IMR-90 (cell line): Measurements from ENCODE around the gene NHSL2. TPM values are rescaled to one million over a fixed set of nuclear protein-coding genes. Genes with fewer than 3 reads are reported as not detected.

Source experiments
- ATAC-seq: fragments of 200-7000 bp; cut with Tn5 transposase; 2 replicates; pipeline ENCODE4 v1.9.1; 2020; ENCODE audit warnings: low read depth, mild to moderate bottlenecking, moderate library complexity
- BruUV-seq: library from RNA; stranded (reverse); fragments of 400-500 nt; replicated peaks from 2 replicates; lab custom pipeline; 2021; lab: Mats Ljungman, UMichigan
- CTCF ChIA-PET: fragments of 300-600 bp; formaldehyde crosslinking; extraction: SDS; loops from one replicate; lab custom pipeline; 2021; ENCODE audit warnings: antibody characterized with exemption; lab: Yijun Ruan, JAX
- POLR2A ChIA-PET: fragments of 300-600 bp; sonication (Branson Sonifier 250); formaldehyde crosslinking; loops from one replicate; lab custom pipeline; 2022; ENCODE audit warnings: antibody characterized with exemption; ENCODE audit not compliant: unreplicated experiment; lab: Charles Lee
- DNase-seq: peaks from one replicate; pipeline ENCODE4 v3.0.0; 2013
- H2AFZ ChIP-seq: replicated peaks from 2 replicates; pipeline ENCODE3; 2013; ENCODE audit warnings: low read length, mild to moderate bottlenecking; ENCODE audit not compliant: poor library complexity
- H2AK5ac ChIP-seq: 2 replicates; pipeline ENCODE4 v1.6.1; 2013; ENCODE audit warnings: low read depth, low read length, inconsistent platforms
- H2AK9ac ChIP-seq: replicated peaks from 2 replicates; pipeline ENCODE3; 2013; ENCODE audit warnings: mild to moderate bottlenecking, low read depth, low read length, moderate library complexity; ENCODE audit not compliant: poor library complexity
- H2BK120ac ChIP-seq: 2 replicates; pipeline ENCODE4 v1.6.1; 2013; ENCODE audit warnings: low read depth, low read length, inconsistent platforms
- H2BK15ac ChIP-seq: 3 replicates; pipeline ENCODE4 v1.6.1; 2013; ENCODE audit warnings: low read depth, low read length, inconsistent platforms
- H2BK20ac ChIP-seq: 2 replicates; pipeline ENCODE4 v1.6.1; 2013; ENCODE audit warnings: low read depth, mild to moderate bottlenecking, inconsistent platforms, low read length, moderate library complexity
- H2BK5ac ChIP-seq: 2 replicates; pipeline ENCODE4 v1.6.1; 2013; ENCODE audit warnings: mild to moderate bottlenecking, low read depth, low read length, inconsistent platforms; ENCODE audit not compliant: poor library complexity, severe bottlenecking
- H3K14ac ChIP-seq: replicated peaks from 2 replicates; pipeline ENCODE4 v1.6.1; 2013; ENCODE audit warnings: low read depth, low read length, inconsistent platforms
- H3K18ac ChIP-seq: 2 replicates; pipeline ENCODE4 v1.6.1; 2013; ENCODE audit warnings: low read depth, low read length, control low read depth
- H3K23ac ChIP-seq: 2 replicates; pipeline ENCODE4 v1.6.1; 2013; ENCODE audit warnings: low read depth, low read length, inconsistent platforms
- H3K27ac ChIP-seq: 2 replicates; pipeline ENCODE4 v1.5.1; 2013; ENCODE audit warnings: mild to moderate bottlenecking, control low read depth, low read length; ENCODE audit not compliant: insufficient read depth
- H3K27me3 ChIP-seq: 2 replicates; pipeline ENCODE4 v1.6.1; 2013; ENCODE audit warnings: low read length; ENCODE audit not compliant: control insufficient read depth, insufficient read depth
- H3K36me3 ChIP-seq: 2 replicates; pipeline ENCODE4 v1.6.1; 2013; ENCODE audit warnings: low read length, mixed read lengths; ENCODE audit not compliant: control insufficient read depth, insufficient read depth
- H3K4ac ChIP-seq: 2 replicates; pipeline ENCODE4 v1.6.1; 2013; ENCODE audit warnings: low read depth, low read length, inconsistent platforms
- H3K4me1 ChIP-seq: 2 replicates; pipeline ENCODE4 v1.6.1; 2013; ENCODE audit warnings: low read length, mixed read lengths; ENCODE audit not compliant: control insufficient read depth, insufficient read depth
- H3K4me2 ChIP-seq: 2 replicates; pipeline ENCODE4 v1.6.1; 2013; ENCODE audit warnings: low read depth, mild to moderate bottlenecking, control low read depth, low read length, moderate library complexity
- H3K4me3 ChIP-seq: 2 replicates; pipeline ENCODE4 v1.5.1; 2013; ENCODE audit warnings: low read depth, mild to moderate bottlenecking, control low read depth, low read length, moderate library complexity; ENCODE audit not compliant: insufficient read depth
- H3K56ac ChIP-seq: 2 replicates; pipeline ENCODE4 v1.6.1; 2013; ENCODE audit warnings: low read length, inconsistent platforms; ENCODE audit not compliant: insufficient read depth; ENCODE audit errors: extremely low read depth
- H3K79me1 ChIP-seq, 2 experiments: 2 replicates each; pipeline ENCODE4 v1.6.1; 2013; ENCODE audit warnings: low read length in 2 of 2, inconsistent platforms in 1 of 2, low read depth in 1 of 2
- H3K9ac ChIP-seq: 2 replicates; pipeline ENCODE4 v1.6.1; 2013; ENCODE audit warnings: low read depth, low read length, control low read depth
- H3K9me1 ChIP-seq: 2 replicates; pipeline ENCODE4 v1.6.1; 2013; ENCODE audit warnings: low read length, inconsistent platforms; ENCODE audit not compliant: insufficient read depth
- H3K9me3 ChIP-seq: 2 replicates; pipeline ENCODE4 v1.6.1; 2013; ENCODE audit warnings: low read length; ENCODE audit not compliant: control insufficient read depth, insufficient read depth
- H4K20me1 ChIP-seq: 2 replicates; pipeline ENCODE4 v1.6.1; 2013; ENCODE audit warnings: low read length, inconsistent platforms; ENCODE audit not compliant: insufficient read depth
- H4K5ac ChIP-seq: 2 replicates; pipeline ENCODE4 v1.6.1; 2013; ENCODE audit warnings: mild to moderate bottlenecking, low read depth, low read length, control low read depth
- H4K8ac ChIP-seq, 2 experiments: 2 replicates each; pipeline ENCODE4 v1.6.1; 2013; ENCODE audit warnings: low read depth in 2 of 2, low read length in 2 of 2, control low read depth in 1 of 2, inconsistent platforms in 1 of 2
- H4K91ac ChIP-seq: 2 replicates; pipeline ENCODE4 v1.6.1; 2013; ENCODE audit warnings: low read depth, low read length, inconsistent platforms; ENCODE audit not compliant: insufficient read depth
- BHLHE40 ChIP-seq: fragments of 150-350 bp; IDR thresholded peaks from 2 replicates; pipeline ENCODE4 v1.6.1; 2016; ENCODE audit warnings: mild to moderate bottlenecking, low read depth, low read length
- CEBPB ChIP-seq: IDR thresholded peaks from 2 replicates; pipeline ENCODE4 v1.6.1; 2012; ENCODE audit warnings: low read depth, low read length, improper control_type of control experiment
- CHD1 ChIP-seq: IDR thresholded peaks from 2 replicates; pipeline ENCODE4 v1.6.1; 2012; ENCODE audit warnings: low read depth, low read length, improper control_type of control experiment
- CTCF ChIP-seq: conservative IDR thresholded peaks from 2 replicates; pipeline ENCODE4 v1.5.1; 2012; ENCODE audit warnings: mild to moderate bottlenecking, low read depth, low read length, improper control_type of control experiment
- ELK1 ChIP-seq: fragments of 150-350 bp; IDR thresholded peaks from 2 replicates; pipeline ENCODE4 v1.6.1; 2016; ENCODE audit warnings: low read depth, mild to moderate bottlenecking, low read length, moderate library complexity, borderline replicate concordance
- FOS ChIP-seq: fragments of 150-350 bp; IDR thresholded peaks from 2 replicates; pipeline ENCODE4 v1.6.1; 2016; ENCODE audit warnings: low read depth, low read length
- MAFK ChIP-seq: IDR thresholded peaks from 2 replicates; pipeline ENCODE4 v1.6.1; 2012; ENCODE audit warnings: low read depth, low read length, improper control_type of control experiment
- MAZ ChIP-seq: IDR thresholded peaks from 2 replicates; pipeline ENCODE4 v1.6.1; 2012; ENCODE audit warnings: low read depth, mild to moderate bottlenecking, low read length, improper control_type of control experiment, moderate library complexity, borderline replicate concordance
- MXI1 ChIP-seq: IDR thresholded peaks from 2 replicates; pipeline ENCODE4 v1.6.1; 2012; ENCODE audit warnings: low read depth, mild to moderate bottlenecking, low read length, moderate library complexity, borderline replicate concordance
- NFE2L2 ChIP-seq: fragments of 150-350 bp; IDR thresholded peaks from 2 replicates; pipeline ENCODE4 v1.6.1; 2016; ENCODE audit warnings: low read depth, mild to moderate bottlenecking, low read length
- POLR2A ChIP-seq: IDR thresholded peaks from 2 replicates; pipeline ENCODE4 v1.6.1; 2012; ENCODE audit warnings: mild to moderate bottlenecking, low read depth, low read length
- RAD21 ChIP-seq: IDR thresholded peaks from 2 replicates; pipeline ENCODE4 v1.6.1; 2012; ENCODE audit warnings: low read length, improper control_type of control experiment
- RCOR1 ChIP-seq: IDR thresholded peaks from 2 replicates; pipeline ENCODE4 v1.6.1; 2012; ENCODE audit warnings: mild to moderate bottlenecking, low read length, improper control_type of control experiment; ENCODE audit not compliant: insufficient replicate concordance
- RFX5 ChIP-seq: IDR thresholded peaks from 2 replicates; pipeline ENCODE4 v1.8.0; 2012; ENCODE audit warnings: low read depth, mild to moderate bottlenecking, low read length, moderate library complexity
- SMC3 ChIP-seq: fragments of 150-350 bp; IDR thresholded peaks from 2 replicates; pipeline ENCODE4 v1.6.1; 2016; ENCODE audit warnings: low read depth, mild to moderate bottlenecking, antibody characterized with exemption, low read length, moderate library complexity
- USF2 ChIP-seq: fragments of 150-350 bp; IDR thresholded peaks from 2 replicates; pipeline ENCODE4 v1.6.1; 2017; ENCODE audit warnings: mild to moderate bottlenecking, antibody characterized with exemption, low read length, low read depth
- WGBS, 2 experiments: methylation state at CpG; one replicate each; pipeline versions ENCODE4 v1.1.5 to v1.1.7; 2013; ENCODE audit warnings: missing lambda C conversion rate in 2 of 2; ENCODE audit not compliant: insufficient read length in 1 of 2; ENCODE audit errors: extremely low coverage in 2 of 2; 5-methylcytosine and 5-hydroxymethylcytosine counted together
- dilution Hi-C: fragments of 300-500 bp; cut with HindIII; formaldehyde crosslinking; loops from one replicate; pipeline ENCODE4 v1.14.3; 2018; ENCODE audit warnings: low sequenced_read_pairs; ENCODE audit not compliant: unreplicated experiment
- in situ Hi-C: fragments of 300-500 bp; cut with MboI; formaldehyde crosslinking; loops from 3 replicates; pipeline ENCODE4 v1.14.3; 2019; ENCODE audit warnings: low sequenced_read_pairs, inconsistent platforms, mixed read lengths
- intact Hi-C: fragments of 100-400 bp; cut with micrococcal nuclease; formaldehyde crosslinking; loops from 2 replicates; pipeline ENCODE4 v1.10.0; 2022
- polyA plus RNA-seq, 3 experiments: library from polyadenylated mRNA; depleted of rRNA; stranded (reverse); fragments of >200 nt; gene quantifications; 2 replicates each; pipeline ENCODE4 v1.2.3, GENCODE V29; 2012; ENCODE audit warnings: low replicate concordance in 1 of 3
- total RNA-seq: library from RNA; depleted of rRNA; stranded (reverse); fragments of >200 nt; gene quantifications from 2 replicates; pipeline ENCODE4 v1.2.3, GENCODE V29; 2012

NHSL2 gene
- total and polyA plus RNA-seq, 2 of the 4 experiments (the other 2 are of a cell fraction) = 0.72 to 0.75 TPM

- WGBS, 2 experiments = 68% methylated on average over 10 of the region's 12 CpGs; no CpG with 5 or more reads in 1 of the 2 experiments
- dilution Hi-C loops = no loop called here
Measured at GRCh38 chrX:71873459-71873833, 37.2 kb upstream of the NHSL2 start.

More at GRCh38 chrX:71873459-71873833, 37.2 kb upstream of the NHSL2 start:
- Histone ChIP-seq H2AK5ac (no peak overlapping the region), H4K8ac (no peak overlapping the region), H3K27me3 (peaks cover 5% of the 10 kb centered on the region; the same call in 1 of the 2 replicates), H4K91ac (no peak overlapping the region), H3K4me2 (no peak overlapping the region), H2BK5ac (no peak overlapping the region), H2AK9ac (no peak overlapping the region), H3K18ac (no peak overlapping the region), H3K4me3 (no peak overlapping the region), H3K4me1 (no peaks in the 10 kb centered on the region), H3K36me3 (no peaks in the 10 kb centered on the region), H2AFZ (no peak overlapping the region), H4K20me1 (no peaks in the 10 kb centered on the region), H3K9ac (no peak overlapping the region), H2BK120ac (no peak overlapping the region), H3K23ac (no peak overlapping the region), H3K9me3 (0 out of 2 replicates have a peak, but pooled peaks cover 3% of the 10 kb centered on the region), H3K79me1 (no peaks in the 10 kb centered on the region), H2BK20ac (no peak overlapping the region), H3K14ac (no peak overlapping the region), H3K9me1 (no peaks in the 10 kb centered on the region), H3K56ac (no peak overlapping the region), H3K4ac (no peak overlapping the region), H4K5ac (no peak overlapping the region), H2BK15ac (no peak overlapping the region), H3K27ac (no peak overlapping the region)
- TF ChIP-seq MAZ (no peak), SMC3 (no peak), CTCF (no peak), RFX5 (no peak), ELK1 (no peak), NFE2L2 (no peak), FOS (no peak), BHLHE40 (no peak), CEBPB (no peak), USF2 (no peak), RCOR1 (no peak), MAFK (no peak), MXI1 (no peak), CHD1 (no peak), RAD21 (no peak), POLR2A (no peak)
- DNase-seq (no peak), ATAC-seq (no peak)
- intact Hi-C loops (no loop called here), in situ Hi-C loops (loop anchor here (25.0 kb wide), 1 partner anchor 211 kb away; the partner anchor contains the start of gene LOC101059915)
- BruUV-seq = no TSS peak
- CTCF ChIA-PET = no interaction called here
- POLR2A ChIA-PET = no interaction called here
